Lower leg skin (tissue), 4 donors: ENCODE results near the gene TTC21A. TPM values are rescaled to one million over a fixed set of nuclear protein-coding genes. Genes with fewer than 3 reads are reported as not detected.

Source experiments
- DNase-seq, 2 donors: peaks; one replicate each; pipeline ENCODE4 v3.0.0-alpha.2; 2019; ENCODE audit warnings: low spot score in 2 of 2
- H3K4me3 ChIP-seq: fragments of 200-600 bp; sonication (generic); 2 replicates; pipeline ENCODE4 v1.5.1; 2017; ENCODE audit warnings: mild to moderate bottlenecking, low read depth; ENCODE audit not compliant: poor library complexity, severe bottlenecking
- CTCF ChIP-seq, 3 donors: fragments of 450-650 bp; IDR thresholded peaks; one replicate each; pipeline ENCODE4 v1.5.1; 2016; ENCODE audit warnings: antibody characterized with exemption in 3 of 3, mild to moderate bottlenecking in 3 of 3, moderate library complexity in 2 of 3
- POLR2A ChIP-seq, 2 donors: fragments of 450-650 bp; IDR thresholded peaks; one replicate each; pipeline ENCODE4 v1.6.1; 2016 to 2017; ENCODE audit warnings: antibody characterized with exemption in 2 of 2, mild to moderate bottlenecking in 1 of 2, moderate library complexity in 1 of 2
- WGBS, 2 donors: methylation state at CpG; one replicate each; pipeline ENCODE4 v1.1.5; 2018; 5-methylcytosine and 5-hydroxymethylcytosine counted together
- intact Hi-C: fragments of 100-400 bp; cut with DNase I; formaldehyde crosslinking; loops from one replicate; pipeline ENCODE4 v1.15.0; 2023; ENCODE audit warnings: low total_unique reads
- total RNA-seq, 4 donors: library from RNA; depleted of rRNA; stranded (reverse); fragments of >200 nt; gene quantifications; one replicate each; pipeline ENCODE4 v1.1.0, GENCODE V29; 2016

Gene TTC21A
- total RNA-seq, 4 donors from 2014 or later, result 2.7 to 5.6 (median 4.9) TPM

GRCh38 chr3:39144095-39144747 lies 36.7 kb downstream of the TTC21A start:
- peak in 1 of 2 donors; percentile 86 for DNase-seq
- TF ChIP-seq CTCF (IDR thresholded peaks at IDR 0.05), result no peak
- TF ChIP-seq POLR2A (IDR thresholded peaks at IDR 0.05), result no peak
- no peak overlapping the region for H3K4me3 ChIP-seq
- intact Hi-C loops, result no loop called here
- 59 to 85% methylated on average over 20 of the region's 20 CpGs for WGBS, 2 donors

- 73 to 83% methylated on average over 23 of the region's 23 CpGs for WGBS, 2 donors
- TF ChIP-seq POLR2A (IDR thresholded peaks at IDR 0.05), result no peak
- no peak for TF ChIP-seq CTCF (IDR thresholded peaks at IDR 0.05)
- intact Hi-C loops, result no loop called here
- DNase-seq, result peak in 1 of 2 donors; percentile 79
- no peak overlapping the region for H3K4me3 ChIP-seq
These were observed 37.4 kb downstream of the TTC21A start for GRCh38 chr3:39144748-39145380.

GRCh38 chr3:39146083-39146501 lies 38.6 kb downstream of the TTC21A start:
- TF ChIP-seq POLR2A (IDR thresholded peaks at IDR 0.05), result no peak
- no peak for TF ChIP-seq CTCF (IDR thresholded peaks at IDR 0.05)
- H3K4me3 ChIP-seq, result no peak overlapping the region
- peak in 1 of 2 donors; percentile 88 for DNase-seq
- intact Hi-C loops, result no loop called here
- 32 to 35% methylated on average over 11 of the region's 11 CpGs for WGBS, 2 donors

- WGBS, 2 donors, result 13 to 14% methylated on average over 9 to 13 of the region's 15 CpGs
- TF ChIP-seq POLR2A (IDR thresholded peaks at IDR 0.05), result no peak
- TF ChIP-seq CTCF (IDR thresholded peaks at IDR 0.05), result no peak
- H3K4me3 ChIP-seq, result no peak overlapping the region
- intact Hi-C loops, result no loop called here
- peak; percentile 79 to 95 for DNase-seq
These were observed 39.4 kb downstream of the TTC21A start for GRCh38 chr3:39146611-39147591.

DNA sequence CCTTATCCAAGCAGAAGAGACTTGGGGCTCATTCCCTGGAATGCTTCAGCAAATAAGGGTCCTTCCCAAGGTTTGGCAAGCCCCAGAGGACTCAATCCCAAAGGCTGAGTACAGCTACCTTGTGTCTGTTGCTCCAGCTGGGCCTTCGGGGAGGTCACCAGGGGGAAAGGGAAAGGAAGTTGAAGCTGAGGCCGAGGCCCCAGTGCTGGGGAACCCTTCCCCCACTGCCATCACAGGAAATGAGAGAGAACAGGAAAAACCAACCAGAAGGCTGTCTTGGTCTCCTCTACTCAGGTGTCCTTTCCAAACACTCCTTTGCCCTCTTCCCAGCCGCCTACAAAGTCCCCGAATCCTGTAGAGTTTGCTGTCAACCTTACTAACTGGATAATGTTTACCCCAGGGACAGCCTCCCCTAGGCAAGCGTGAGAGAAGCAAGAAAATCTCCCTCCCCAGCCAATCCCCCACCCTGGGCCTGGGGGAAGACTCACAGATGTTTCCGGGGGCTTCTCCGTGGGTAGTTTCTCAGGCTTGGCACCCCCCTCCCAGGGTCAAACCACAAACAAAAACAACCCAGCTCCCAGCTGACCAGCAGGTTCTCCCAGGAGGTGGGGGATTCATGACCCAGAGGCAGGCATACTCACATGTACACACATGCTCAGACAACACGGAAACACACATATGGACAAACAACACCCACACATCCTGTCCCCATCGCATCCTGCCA lies 40.4 kb downstream of the TTC21A start:
- 46 to 50% methylated on average over 9 of the region's 9 CpGs for WGBS, 2 donors
- intact Hi-C loops, result no loop called here
- TF ChIP-seq CTCF (IDR thresholded peaks at IDR 0.05), result no peak
- no peak for TF ChIP-seq POLR2A (IDR thresholded peaks at IDR 0.05)
- peak in 1 of 2 donors; percentile 89 for DNase-seq
- H3K4me3 ChIP-seq, result no peak overlapping the region
